GM12875 (cell line): Measurements from ENCODE around the gene FOXO3.

ENCODE experiments used
- H3K4me3 ChIP-seq: one replicate; pipeline ENCODE4 v1.5.1; 2011; ENCODE audit warnings: low read depth, low read length, control low read depth
- TF ChIP-seq, protein P1 (sequence below): IDR thresholded peaks from 2 replicates; pipeline ENCODE4 v1.5.1; 2011; ENCODE audit warnings: low read depth, mild to moderate bottlenecking, control low read depth, inconsistent platforms, low read length, moderate library complexity, borderline replicate concordance; ENCODE audit not compliant: insufficient read depth

Gene FOXO3

DNA sequence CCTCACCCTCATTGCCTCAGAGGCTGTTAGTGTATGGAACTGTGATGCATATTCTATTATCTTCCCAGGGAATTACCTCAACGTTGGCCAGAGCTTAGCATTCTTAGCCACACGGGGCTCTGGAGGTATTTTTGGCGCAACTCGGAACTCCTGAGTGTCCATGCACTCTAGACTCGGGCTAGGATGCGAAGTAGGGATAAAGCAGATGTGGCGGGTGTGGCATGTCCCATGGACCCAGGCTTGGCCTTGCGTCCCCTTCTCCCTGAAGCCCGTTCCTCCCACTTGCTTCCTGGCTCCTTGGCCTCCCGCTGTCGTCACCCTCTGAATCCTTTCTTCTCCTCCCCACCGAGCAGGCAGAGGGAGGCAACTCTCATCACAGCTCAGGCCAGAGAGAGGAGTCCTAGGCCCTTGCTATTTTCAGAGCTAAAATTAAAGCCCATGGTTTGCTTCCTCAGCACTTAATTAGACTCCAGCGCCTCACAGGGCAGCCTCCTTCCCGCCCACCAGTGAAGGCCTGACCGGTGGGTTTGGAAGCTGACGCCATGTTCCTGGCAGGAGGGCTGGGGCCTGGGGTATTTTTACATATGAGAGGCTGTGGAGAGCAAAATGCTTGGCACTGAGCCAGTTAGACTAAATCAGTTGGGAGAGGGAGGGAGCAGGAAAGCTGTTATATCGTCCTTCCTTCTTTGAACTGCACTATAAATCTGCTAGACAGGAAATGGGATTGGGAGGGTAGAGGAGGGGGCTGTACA is 138.7 kb downstream of the FOXO3 start:
- no peak overlapping the region for H3K4me3 ChIP-seq
- TF ChIP-seq, protein P1, sequence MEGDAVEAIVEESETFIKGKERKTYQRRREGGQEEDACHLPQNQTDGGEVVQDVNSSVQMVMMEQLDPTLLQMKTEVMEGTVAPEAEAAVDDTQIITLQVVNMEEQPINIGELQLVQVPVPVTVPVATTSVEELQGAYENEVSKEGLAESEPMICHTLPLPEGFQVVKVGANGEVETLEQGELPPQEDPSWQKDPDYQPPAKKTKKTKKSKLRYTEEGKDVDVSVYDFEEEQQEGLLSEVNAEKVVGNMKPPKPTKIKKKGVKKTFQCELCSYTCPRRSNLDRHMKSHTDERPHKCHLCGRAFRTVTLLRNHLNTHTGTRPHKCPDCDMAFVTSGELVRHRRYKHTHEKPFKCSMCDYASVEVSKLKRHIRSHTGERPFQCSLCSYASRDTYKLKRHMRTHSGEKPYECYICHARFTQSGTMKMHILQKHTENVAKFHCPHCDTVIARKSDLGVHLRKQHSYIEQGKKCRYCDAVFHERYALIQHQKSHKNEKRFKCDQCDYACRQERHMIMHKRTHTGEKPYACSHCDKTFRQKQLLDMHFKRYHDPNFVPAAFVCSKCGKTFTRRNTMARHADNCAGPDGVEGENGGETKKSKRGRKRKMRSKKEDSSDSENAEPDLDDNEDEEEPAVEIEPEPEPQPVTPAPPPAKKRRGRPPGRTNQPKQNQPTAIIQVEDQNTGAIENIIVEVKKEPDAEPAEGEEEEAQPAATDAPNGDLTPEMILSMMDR: no peak

DNA sequence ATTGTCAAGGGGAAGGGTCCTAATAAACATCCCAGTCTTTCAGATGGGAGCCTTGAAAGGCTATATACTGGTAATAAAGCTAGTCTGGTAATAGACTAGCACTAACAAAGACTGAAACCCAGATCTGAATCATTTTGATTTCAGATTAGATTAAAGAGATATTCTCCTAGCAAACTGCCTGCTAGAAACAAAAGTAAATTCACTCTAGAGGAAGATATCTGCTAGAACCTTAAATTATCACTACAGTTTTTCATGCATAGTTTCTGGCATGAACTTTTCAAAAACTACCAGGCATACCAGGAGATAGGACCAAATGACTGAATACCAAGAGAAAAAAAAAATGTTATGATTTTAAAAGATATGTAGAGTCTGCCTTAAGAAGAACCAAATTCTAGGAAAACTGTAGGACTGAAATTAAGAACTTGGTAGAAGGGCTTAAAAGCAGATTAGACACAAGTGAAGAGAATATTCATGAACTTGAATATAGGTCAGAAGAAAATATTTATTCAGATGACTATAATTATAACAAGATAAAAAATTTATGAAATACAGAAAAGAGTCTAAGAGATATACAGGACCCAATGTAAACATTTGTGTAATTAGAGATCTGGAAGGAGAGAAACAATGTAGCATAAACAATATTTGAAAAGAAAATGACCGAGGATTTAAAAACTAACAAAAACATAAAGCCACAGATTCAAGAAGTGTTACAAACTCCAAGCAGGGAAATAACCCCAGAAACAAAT is 141.6 kb downstream of the FOXO3 start:
- TF ChIP-seq, protein P1: no peak
- no peak overlapping the region for H3K4me3 ChIP-seq

DNA sequence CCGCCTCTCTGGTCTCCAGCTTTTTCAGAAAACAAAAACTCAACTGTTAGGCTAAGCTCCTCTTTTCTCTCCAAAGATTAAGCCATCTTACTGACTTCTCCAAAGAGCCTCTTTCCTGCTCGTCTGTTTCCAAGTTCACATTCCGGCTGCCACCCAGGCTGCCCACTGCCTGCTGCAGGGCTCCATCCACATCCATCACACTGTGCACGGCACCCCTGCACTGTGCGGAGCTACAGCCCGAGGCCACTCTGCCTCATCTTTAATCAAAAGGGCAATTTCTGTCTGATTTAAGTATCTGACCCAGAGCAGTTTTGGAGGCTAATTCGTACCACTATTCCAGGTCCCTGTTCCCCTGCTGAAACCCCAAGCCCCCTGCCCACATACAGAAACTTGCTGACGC is 145.9 kb downstream of the FOXO3 start:
- H3K4me3 ChIP-seq: no peak overlapping the region
- TF ChIP-seq, protein P1: no peak

DNA sequence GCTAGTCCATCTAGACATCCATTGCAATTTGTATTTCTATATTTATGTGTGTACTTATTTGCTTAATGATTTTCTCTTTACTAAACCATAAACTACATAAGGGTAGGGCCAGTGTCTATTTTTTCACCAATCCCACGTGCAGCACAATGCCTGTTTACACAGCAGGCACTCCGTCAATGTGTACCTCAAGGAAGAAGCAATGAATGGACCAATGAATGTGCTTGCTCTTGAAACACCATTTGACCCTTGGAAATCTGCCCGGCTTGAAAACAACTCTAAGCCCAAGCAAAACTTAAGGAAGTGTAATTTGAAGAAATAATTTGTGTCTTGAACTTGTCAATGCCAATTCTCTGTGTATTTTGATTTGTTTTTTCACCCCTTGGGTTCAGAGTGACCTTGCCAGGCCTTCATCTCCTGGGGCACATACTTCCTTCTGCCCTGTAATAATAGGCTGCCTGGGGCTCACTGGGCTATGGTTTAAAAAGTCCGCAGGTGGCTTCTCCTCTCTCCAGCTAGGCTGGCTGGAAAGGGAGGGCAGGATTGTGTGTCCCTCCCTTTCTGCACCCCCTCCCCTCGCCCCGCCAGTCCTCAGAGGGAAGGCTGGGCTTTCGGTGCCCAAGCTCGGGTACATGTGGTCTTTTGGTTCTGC is 146.7 kb downstream of the FOXO3 start:
- no peak overlapping the region for H3K4me3 ChIP-seq
- TF ChIP-seq, protein P1: no peak

DNA sequence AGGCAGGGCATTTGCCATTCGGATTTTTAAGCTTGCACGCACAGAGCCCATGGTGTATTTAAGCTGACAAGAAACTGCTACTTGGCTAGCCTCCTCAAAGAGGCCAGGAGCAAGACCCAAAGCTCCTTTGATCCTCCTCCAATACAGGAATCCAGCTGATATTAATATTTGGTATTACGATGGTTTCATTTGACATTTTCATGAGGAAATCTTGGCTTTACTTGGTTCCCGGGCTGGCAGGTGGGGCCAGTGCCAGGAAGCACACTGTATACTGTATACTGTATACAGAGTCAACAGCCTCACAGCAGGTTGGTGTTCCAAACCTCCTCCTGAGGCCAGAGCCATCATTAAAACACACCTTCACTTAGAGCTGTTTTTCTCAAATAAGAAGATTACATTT is 149.3 kb downstream of the FOXO3 start:
- TF ChIP-seq, protein P1: no peak
- no peak overlapping the region for H3K4me3 ChIP-seq

DNA sequence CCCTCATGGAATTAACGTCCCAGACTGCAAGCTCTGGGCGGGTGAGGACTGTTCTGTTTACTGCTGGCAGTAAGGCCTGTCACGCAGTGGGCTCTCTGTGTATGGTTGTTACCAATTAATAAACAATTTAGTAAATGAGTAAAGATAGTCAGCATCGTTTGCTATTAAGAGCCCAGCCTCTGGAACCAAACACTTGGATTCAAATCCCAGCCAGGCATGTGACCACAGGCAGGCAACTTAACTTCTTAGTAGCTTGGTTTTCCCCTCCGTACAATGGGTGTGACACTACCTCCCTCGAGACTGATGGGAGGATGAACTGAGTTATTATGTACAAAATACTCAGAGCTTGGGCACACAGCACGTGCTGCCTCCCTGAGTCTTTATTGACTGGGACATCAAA is 149.8 kb downstream of the FOXO3 start:
- H3K4me3 ChIP-seq: no peak overlapping the region
- TF ChIP-seq, protein P1: no peak
